Measurements from ENCODE around the gene IFRD1.
"Not testable (repeated sequence)": the region's sequence is repeated elsewhere in the genome, so short reads cannot be mapped to it uniquely, and the experiment has no call there.

IFRD1 gene

DNA sequence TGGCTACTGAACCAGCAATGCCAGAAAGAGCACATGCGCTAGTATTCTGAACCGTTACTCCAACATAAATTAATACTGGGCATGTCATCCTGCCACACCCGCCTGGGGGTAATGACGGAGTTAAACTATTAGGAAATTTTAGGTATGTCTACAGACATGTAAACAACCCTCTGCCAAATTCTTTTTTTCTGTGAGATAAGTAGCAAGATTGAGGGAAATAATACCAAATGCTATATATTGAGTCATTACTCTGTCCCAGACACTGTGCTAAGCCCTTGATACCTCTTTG lies 37.9 kb downstream of the IFRD1 start:
- no peak for DNase-seq

- DNase-seq, result no peak
These were observed 41.9 kb downstream of the IFRD1 start for GRCh38 chr7:112492186-112492585.

- peak; percentile 24 to 78 (median 59) for DNase-seq
These were observed 44.4 kb downstream of the IFRD1 start for GRCh38 chr7:112494656-112495055.

DNA sequence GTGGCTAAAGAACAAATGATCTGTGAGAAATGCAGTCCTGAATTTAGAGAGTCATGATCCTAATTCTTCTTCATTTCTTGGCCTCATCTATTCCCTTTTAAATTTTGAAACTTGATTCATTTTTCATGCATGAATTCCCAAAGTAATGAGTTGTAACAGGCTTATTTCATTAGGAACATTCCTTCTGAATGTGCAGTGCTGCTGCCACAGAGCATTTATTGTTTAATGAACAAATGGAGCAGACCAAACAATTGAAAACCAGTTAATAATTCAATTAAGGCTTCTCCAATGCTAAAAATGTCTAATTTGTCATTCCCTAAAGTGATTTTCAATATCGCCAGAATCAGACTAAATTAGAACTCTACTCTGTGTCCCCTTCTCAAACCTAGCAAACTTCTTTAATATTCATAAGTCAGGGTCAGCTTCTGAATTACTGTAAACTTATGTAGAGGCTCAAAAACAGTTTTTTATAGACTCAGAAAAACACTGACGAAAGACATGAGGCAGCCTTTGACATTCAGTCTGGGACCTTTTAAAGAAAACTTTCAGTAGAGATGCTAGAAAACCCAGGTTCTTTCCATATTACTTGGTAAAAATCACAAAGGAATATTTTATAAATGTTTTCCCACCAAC lies 45.0 kb downstream of the IFRD1 start:
- DNase-seq, result no peak

DNA sequence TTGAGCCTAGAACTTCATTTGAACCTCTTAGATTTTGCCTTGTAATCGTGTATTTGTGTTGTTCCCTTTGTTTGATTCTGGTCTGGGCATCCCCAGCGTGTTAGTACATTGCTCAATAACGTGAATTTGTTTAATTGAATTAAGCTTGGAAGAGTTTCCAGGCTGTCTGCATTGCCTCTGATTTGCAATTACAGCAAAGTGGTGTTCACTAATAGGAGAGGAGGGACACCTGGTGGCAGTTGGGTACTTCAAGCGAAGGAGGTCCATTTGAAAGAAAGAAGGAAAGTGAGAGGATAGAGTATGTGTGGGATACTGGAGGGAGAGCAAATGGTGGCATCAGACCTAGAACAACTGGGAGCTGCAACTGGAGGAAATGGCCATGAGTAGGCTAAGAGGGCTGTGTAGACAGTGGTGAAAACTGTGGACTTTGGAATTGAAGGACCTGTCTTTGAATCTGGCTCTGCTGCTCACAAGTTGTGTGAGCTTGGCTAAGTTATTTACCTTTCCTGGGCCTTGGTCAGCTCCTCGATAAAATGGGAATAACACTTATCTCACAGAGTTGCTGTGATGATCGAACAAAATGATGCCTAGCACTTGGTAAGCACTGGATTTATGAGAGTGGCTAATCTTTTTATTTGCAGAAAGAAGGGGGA lies 45.7 kb downstream of the IFRD1 start:
- peak; percentile 73 to 89 (median 79) for DNase-seq

GRCh38 chr7:112497481-112497880 lies 47.2 kb downstream of the IFRD1 start:
- peak in 2 of 3 donors; percentile 20 to 34 for DNase-seq

GRCh38 chr7:112500619-112501018 lies 50.4 kb downstream of the IFRD1 start:
- no peak for DNase-seq

GRCh38 chr7:112501801-112502503 lies 51.7 kb downstream of the IFRD1 start:
- DNase-seq, result no peak

DNA sequence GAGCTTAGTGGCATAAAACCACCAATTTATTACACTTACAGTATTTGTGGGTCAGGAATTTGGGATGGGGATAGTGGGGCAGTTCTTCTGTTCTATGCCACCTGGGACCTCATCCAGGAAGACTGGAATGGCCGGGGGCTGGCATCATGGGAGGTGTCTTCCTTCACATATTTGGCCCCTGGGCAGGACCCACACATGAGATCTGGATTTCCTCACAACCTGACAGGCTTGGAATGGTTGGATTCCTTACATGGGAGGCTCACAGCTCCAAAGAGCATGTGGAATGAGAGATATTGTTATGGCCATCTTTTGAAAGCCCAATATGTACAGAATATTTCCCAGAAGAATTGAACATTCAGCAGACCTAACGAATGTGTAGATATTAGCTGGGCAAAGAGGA lies 52.4 kb downstream of the IFRD1 start:
- DNase-seq, result no peak

- DNase-seq, result peak; percentile 42 to 88 (median 70)
These were observed 53.2 kb downstream of the IFRD1 start for GRCh38 chr7:112503361-112503972.

DNA sequence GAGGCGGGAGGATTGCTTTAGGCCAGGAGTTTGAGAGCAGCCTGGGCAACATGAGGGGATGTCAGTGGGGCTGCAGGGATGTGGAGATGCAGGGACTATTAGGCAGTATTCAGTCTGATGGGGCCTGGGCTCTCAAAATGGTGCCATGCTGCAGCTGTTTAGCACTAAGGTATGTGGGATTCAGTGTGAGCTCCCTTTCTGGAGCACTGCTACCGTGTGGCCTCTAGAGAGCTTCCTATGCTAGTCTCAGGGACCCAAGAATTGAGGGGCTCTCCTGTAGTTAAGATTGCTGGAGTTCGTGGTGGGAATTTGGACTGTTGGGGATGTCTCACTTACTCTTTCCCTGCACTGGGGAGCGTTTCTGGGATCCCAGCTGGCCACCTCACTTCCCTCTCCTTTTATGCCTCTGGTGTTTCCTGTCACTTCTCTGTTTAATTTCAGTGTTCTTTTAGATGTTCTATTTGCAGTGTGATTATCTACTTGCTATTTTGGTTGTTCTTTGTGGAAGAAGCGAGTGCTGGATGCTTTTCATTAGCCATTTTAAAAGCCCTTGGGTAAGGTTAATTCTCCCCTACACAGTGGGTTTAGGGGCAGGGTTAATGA lies 53.9 kb downstream of the IFRD1 start:
- no peak for DNase-seq

DNA sequence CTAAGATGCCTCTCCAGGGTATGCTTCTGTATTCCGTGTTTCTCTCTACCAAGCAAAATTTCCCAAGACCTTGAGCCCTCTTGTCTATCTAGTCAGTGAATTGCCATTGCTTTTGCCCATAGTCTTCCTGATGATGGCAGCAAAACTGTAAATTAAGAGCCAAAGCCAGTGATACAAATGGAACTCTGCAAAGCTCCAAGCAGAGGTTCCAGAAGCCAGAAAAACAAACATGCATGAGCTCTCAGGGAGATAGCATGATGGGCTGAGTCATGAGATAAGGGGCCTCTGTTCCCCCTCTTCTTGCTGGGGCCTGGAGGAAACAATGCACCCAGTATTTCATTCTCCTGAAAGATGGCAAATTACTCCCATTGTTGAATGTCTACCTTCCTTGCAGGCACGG lies 55.2 kb downstream of the IFRD1 start:
- no peak for DNase-seq

- DNase-seq, result no peak
These were observed 58.1 kb downstream of the IFRD1 start for GRCh38 chr7:112508404-112508803.

- DNase-seq, result no peak
These were observed 59.1 kb downstream of the IFRD1 start for GRCh38 chr7:112509402-112509801.

GRCh38 chr7:112510001-112510742 lies 59.9 kb downstream of the IFRD1 start:
- peak; percentile 87 to 94 (median 90) for DNase-seq

GRCh38 chr7:112510743-112511110 lies 60.5 kb downstream of the IFRD1 start:
- DNase-seq, result no peak

DNA sequence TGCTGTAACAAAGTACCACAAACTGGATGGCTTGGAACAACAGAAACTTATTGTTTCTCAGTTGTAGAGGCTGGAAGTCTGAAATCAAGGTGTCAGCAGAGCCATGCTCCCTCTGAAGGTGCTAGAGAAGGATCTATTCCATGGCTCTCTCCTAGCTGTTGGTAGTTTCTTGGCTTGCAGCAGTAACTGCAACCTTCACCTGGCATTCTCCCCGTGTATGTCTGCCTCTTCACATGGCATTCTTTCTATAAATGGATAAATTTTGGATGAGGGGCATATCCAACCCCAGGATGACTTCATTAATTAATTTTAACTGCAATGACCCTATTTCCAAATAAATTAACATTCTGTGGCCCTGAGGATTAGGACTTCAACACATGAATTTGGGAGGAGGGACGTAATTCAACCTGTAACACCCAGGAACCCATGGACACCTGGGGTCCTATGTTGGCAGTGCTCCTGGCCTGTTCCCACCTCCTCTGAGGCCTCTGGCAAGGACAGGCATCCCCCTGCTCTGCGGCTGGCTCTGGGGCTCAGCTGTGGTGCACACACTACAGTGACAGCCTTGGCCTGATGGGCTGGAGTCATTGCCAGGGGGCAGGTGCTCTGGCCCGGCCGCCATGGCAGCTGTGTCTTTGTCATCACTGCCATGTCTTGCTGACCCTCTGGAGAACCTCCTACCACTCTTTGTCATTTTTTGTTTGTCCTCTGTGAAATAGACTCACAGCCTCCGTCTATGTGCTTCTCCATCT lies 61.4 kb downstream of the IFRD1 start:
- DNase-seq, result no peak

GRCh38 chr7:112512451-112513210 lies 62.4 kb downstream of the IFRD1 start:
- no peak for DNase-seq

DNA sequence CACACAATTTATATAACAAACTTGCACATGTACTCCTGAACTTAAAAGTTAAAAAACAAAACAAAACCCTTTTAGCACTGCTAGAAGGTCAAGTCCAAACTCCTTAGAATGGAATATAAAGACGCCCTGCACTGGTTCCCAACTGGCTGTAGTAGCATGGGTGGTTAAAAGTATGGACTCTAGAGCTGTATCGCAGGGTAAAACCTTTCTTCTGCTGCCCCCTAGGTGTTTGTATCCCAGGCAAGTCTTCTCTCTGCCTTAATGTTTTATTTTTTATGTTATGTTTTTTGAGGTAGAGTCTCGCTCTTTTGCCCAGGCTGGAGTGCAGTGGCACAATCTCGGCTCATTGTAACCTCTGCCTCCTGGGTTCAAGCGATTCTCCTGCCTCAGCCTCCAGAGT lies 65.7 kb downstream of the IFRD1 start:
- no peak for DNase-seq

DNA sequence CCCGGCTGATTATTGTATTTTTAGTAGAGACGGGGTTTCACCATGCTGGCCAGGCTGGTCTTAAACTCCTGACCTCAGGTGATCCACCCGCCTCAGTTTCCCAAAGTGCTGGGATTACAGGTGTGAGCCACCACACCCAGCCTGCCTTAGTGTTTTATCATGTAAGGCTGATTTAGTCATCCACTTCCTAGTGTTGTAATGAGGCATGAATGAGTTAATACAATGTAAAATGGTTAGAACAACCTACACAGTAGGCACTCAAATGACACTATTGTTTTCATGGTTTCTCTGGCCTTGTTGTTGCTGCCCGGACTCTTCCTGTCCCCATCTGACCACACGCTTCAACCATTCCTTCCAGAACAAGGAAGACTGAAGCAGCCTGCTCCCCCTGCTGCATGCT lies 66.2 kb downstream of the IFRD1 start:
- DNase-seq, result not testable (repeated sequence)

- DNase-seq, result no peak
These were observed 67.2 kb downstream of the IFRD1 start for GRCh38 chr7:112517487-112517886.
